Progenitor cell of endocrine pancreas (in vitro differentiated cells): ENCODE data around the gene LMO7. TPM values are rescaled to one million over a fixed set of nuclear protein-coding genes. Genes with fewer than 3 reads are reported as not detected.

ENCODE experiments used
- DNase-seq: peaks from one replicate; pipeline ENCODE4 v3.0.0; 2021; ENCODE audit warnings: low spot score; ENCODE audit not compliant: unreplicated experiment
- H3K27ac Mint-ChIP-seq: 2 replicates; pipeline ENCODE4 v1.8.0; 2021; ENCODE audit warnings: mild to moderate bottlenecking, moderate library complexity, mixed read lengths
- H3K27me3 Mint-ChIP-seq: 2 replicates; pipeline ENCODE4 v1.8.0; 2021; ENCODE audit warnings: mixed read lengths
- H3K36me3 Mint-ChIP-seq: 2 replicates; pipeline ENCODE4 v1.8.0; 2022; ENCODE audit warnings: mixed read lengths; ENCODE audit not compliant: insufficient read depth
- H3K4me1 Mint-ChIP-seq: 2 replicates; pipeline ENCODE4 v1.8.0; 2021; ENCODE audit warnings: low read depth, mixed read lengths
- H3K4me3 Mint-ChIP-seq: 2 replicates; pipeline ENCODE4 v1.8.0; 2021; ENCODE audit warnings: low read depth, mild to moderate bottlenecking, moderate library complexity, mixed read lengths
- H3K9me3 Mint-ChIP-seq: 2 replicates; pipeline ENCODE4 v1.8.0; 2021; ENCODE audit warnings: low read depth, mixed read lengths
- total RNA-seq: library from RNA; stranded (reverse); gene quantifications from 2 replicates; pipeline ENCODE4 v1.2.1, GENCODE V29; 2021
- TF ChIP-seq, protein P1 (sequence below): fragments of 200-600 bp; sonication (generic); IDR thresholded peaks from one replicate; pipeline ENCODE4 v1.5.0; 2021; ENCODE audit warnings: antibody characterized with exemption, mild to moderate bottlenecking; ENCODE audit not compliant: unreplicated experiment

LMO7 gene
- total RNA-seq, 1 donor from 2014 or later, result 15.0 TPM

DNA sequence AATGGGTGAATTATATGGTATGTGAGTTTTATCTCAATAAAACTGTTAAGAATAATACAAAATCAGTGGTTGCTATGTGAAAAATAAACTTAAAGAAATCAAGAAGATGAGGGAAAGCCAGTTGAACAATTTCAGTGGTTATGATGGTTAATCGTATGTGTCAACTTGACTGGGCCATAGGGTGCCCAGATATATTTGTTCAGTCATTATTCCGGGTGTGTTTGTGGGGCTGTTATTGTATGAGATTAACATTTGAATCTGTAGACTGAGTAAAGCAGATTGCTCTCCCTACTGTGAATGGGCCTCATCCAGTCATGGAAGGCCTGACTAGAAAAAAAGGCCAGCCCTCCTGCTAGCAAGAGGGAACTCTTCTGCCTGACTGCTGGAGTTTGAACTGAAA lies 109.3 kb downstream of the LMO7 start:
- no peak for DNase-seq
- TF ChIP-seq, protein P1, sequence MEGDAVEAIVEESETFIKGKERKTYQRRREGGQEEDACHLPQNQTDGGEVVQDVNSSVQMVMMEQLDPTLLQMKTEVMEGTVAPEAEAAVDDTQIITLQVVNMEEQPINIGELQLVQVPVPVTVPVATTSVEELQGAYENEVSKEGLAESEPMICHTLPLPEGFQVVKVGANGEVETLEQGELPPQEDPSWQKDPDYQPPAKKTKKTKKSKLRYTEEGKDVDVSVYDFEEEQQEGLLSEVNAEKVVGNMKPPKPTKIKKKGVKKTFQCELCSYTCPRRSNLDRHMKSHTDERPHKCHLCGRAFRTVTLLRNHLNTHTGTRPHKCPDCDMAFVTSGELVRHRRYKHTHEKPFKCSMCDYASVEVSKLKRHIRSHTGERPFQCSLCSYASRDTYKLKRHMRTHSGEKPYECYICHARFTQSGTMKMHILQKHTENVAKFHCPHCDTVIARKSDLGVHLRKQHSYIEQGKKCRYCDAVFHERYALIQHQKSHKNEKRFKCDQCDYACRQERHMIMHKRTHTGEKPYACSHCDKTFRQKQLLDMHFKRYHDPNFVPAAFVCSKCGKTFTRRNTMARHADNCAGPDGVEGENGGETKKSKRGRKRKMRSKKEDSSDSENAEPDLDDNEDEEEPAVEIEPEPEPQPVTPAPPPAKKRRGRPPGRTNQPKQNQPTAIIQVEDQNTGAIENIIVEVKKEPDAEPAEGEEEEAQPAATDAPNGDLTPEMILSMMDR, result no peak
- H3K36me3 Mint-ChIP-seq, result peaks cover 4% of the 10 kb centered on the region
- no peak overlapping the region for H3K4me3 Mint-ChIP-seq
- no peaks in the 10 kb centered on the region for H3K27me3 Mint-ChIP-seq
- H3K4me1 Mint-ChIP-seq, result no peaks in the 10 kb centered on the region
- H3K9me3 Mint-ChIP-seq, result peaks cover 19% of the 10 kb centered on the region
- no peak overlapping the region for H3K27ac Mint-ChIP-seq

DNA sequence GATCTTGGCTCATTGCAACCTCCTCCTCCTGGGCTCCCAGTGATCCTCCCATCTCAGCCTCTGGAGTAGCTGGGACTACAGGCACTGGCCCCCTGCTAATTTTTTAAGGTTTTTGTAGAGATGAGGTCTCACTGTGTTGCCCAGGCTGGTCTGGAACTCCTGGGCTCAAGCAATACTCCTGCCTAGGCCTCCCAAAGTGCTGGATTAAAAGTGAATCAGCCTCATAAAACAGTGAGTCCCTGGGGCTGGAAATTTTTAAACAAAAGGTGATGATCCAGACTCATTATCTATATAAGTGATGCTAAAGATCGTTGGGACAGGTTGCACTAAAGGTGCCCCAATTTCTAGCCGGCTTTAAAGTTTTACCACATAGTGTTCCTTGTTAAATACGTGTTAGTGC lies 112.7 kb downstream of the LMO7 start:
- H3K36me3 Mint-ChIP-seq, result no peaks in the 10 kb centered on the region
- TF ChIP-seq, protein P1, result no peak
- no peaks in the 10 kb centered on the region for H3K4me1 Mint-ChIP-seq
- peaks cover 13% of the 10 kb centered on the region for H3K9me3 Mint-ChIP-seq
- no peak overlapping the region for H3K27ac Mint-ChIP-seq
- no peak overlapping the region for H3K4me3 Mint-ChIP-seq
- no peaks in the 10 kb centered on the region for H3K27me3 Mint-ChIP-seq
- no peak for DNase-seq

DNA sequence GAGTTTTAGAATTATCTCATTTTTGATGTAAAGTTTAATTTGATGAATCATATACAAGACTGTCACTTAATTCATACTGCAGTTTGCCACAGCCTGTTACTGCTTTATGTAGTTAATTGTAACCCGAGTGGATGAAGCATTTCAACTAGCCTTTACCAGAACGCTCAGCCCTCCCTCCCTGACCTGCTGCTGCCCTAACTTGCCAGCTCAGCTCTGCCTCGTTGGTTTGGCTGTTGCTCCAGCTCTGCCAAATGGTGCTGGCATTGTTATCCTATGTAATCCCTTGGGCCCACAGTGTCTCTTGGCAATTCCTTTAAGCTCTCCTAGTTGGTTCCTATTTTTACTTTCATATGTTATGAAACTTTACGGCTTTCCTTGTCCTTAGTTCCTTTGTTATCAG lies 113.3 kb downstream of the LMO7 start:
- Mint-ChIP-seq H3K4me1 (no peaks in the 10 kb centered on the region), H3K36me3 (peaks cover 1% of the 10 kb centered on the region), H3K9me3 (peaks cover 17% of the 10 kb centered on the region), H3K27ac (no peak overlapping the region), H3K4me3 (no peak overlapping the region), H3K27me3 (no peaks in the 10 kb centered on the region)
- TF ChIP-seq, protein P1, result no peak
- DNase-seq, result no peak

DNA sequence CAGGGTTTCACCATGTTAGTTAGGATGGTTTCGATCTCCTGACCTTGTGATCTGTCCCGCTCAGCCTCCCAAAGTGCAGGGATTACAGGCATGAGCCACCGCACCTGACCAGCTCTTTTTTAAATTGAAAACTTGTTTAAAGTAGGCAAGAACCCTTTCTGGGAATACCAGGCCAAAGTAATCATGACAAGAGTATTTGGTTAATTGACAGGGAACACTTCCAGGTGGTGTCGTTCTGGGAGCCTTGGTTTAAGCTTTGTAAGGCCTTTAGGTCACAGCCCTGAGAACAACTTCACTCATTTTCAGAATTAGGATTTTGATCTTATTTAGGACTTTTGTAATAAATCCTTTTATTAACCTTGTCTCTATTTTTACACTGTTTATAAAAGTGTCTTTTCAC lies 115.2 kb downstream of the LMO7 start:
- TF ChIP-seq, protein P1, result no peak

DNA sequence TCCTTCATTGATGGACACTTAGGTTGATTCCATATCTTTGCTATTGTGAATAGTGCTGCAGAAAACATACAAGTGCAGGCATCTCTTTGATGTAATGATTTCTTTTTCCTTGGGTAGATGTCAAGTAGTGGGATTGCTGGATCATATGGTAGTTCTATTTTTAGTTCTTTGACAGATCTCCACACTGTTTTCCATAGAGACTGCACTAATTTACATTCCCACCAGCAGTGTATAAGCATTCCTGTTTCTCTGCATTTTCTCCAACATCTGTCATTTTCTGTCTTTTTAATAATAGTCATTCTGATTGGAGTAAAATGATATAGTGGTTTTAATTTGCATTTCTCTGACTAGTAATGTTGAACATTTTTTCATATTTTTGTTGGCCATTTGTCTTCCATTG lies 116.7 kb downstream of the LMO7 start:
- Mint-ChIP-seq H3K27me3 (no peaks in the 10 kb centered on the region), H3K27ac (no peak overlapping the region), H3K9me3 (peaks cover 11% of the 10 kb centered on the region), H3K4me3 (no peak overlapping the region), H3K36me3 (peaks cover 1% of the 10 kb centered on the region), H3K4me1 (no peaks in the 10 kb centered on the region)
- no peak for DNase-seq
- TF ChIP-seq, protein P1, result no peak

More for the DNA sequence above, 115.2 kb downstream of the LMO7 start:
- Mint-ChIP-seq H3K27ac (no peak overlapping the region), H3K4me3 (no peak overlapping the region), H3K27me3 (no peaks in the 10 kb centered on the region), H3K4me1 (no peaks in the 10 kb centered on the region), H3K9me3 (peaks cover 11% of the 10 kb centered on the region), H3K36me3 (peaks cover 1% of the 10 kb centered on the region)
- DNase-seq, result no peak
